ENCODE data around the gene LMAN1L.
"Not testable (repeated sequence)": the region's sequence is repeated elsewhere in the genome, so short reads cannot be mapped to it uniquely, and the experiment has no call there.

LMAN1L gene

GRCh38 chr15:74783072-74783807 lies 29.4 kb upstream of the LMAN1L start:
- TF ChIP-seq, protein P1, sequence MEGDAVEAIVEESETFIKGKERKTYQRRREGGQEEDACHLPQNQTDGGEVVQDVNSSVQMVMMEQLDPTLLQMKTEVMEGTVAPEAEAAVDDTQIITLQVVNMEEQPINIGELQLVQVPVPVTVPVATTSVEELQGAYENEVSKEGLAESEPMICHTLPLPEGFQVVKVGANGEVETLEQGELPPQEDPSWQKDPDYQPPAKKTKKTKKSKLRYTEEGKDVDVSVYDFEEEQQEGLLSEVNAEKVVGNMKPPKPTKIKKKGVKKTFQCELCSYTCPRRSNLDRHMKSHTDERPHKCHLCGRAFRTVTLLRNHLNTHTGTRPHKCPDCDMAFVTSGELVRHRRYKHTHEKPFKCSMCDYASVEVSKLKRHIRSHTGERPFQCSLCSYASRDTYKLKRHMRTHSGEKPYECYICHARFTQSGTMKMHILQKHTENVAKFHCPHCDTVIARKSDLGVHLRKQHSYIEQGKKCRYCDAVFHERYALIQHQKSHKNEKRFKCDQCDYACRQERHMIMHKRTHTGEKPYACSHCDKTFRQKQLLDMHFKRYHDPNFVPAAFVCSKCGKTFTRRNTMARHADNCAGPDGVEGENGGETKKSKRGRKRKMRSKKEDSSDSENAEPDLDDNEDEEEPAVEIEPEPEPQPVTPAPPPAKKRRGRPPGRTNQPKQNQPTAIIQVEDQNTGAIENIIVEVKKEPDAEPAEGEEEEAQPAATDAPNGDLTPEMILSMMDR (IDR thresholded peaks at IDR 0.05; ENCODE audit: extremely low read depth, missing control alignments): no peak
- no peak for DNase-seq (ENCODE audit: low spot score)

DNA sequence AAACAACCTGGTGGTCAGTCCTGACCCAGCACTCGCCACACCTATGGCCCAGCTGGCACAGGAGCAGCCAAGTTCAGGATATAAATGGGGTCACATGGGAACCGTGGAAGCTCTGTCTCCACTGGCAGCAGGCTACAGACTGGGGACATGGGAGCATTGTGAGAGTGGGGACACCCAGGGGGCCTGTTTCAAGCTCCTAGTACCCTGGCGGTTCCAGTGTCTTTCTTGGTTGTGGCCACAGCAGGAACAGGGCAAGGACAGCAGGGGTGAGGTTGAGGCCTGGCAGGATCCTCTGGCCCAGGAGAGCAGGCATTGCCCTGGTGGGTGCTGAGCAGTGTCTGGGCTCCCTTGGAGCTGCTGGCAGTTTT lies 28.8 kb upstream of the LMAN1L start:
- DNase-seq (ENCODE audit: low spot score): no peak
- TF ChIP-seq, protein P1 (IDR thresholded peaks at IDR 0.05; ENCODE audit: extremely low read depth, missing control alignments): no peak

GRCh38 chr15:74784426-74785193 lies 28.0 kb upstream of the LMAN1L start:
- TF ChIP-seq, protein P1 (IDR thresholded peaks at IDR 0.05; ENCODE audit: extremely low read depth, missing control alignments): no peak
- no peak for DNase-seq (ENCODE audit: low spot score)

GRCh38 chr15:74785194-74786032 lies 27.2 kb upstream of the LMAN1L start:
- peak; percentile 75 for DNase-seq (ENCODE audit: low spot score)
- TF ChIP-seq, protein P1 (IDR thresholded peaks at IDR 0.05; ENCODE audit: extremely low read depth, missing control alignments): no peak

DNA sequence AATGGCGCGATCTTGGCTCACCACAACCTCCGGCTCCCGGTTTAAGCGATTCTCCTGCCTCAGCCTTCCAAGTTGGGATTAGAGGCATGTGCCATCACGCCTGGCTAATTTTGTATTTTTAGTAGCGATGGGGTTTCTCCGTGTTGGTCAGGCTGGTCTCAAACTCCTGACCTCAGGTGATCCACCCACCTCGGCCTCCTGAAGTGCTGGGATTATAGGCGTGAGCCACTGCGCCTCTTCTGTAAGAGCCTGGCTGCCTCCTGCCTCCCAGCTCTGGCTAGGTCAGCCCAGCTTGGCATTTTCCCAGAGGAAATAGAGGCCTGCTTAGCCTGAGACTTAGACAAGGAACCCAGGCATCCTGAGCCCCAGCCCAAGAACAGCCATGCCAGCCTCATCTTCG lies 26.6 kb upstream of the LMAN1L start:
- not testable (repeated sequence) for DNase-seq (ENCODE audit: low spot score)

DNA sequence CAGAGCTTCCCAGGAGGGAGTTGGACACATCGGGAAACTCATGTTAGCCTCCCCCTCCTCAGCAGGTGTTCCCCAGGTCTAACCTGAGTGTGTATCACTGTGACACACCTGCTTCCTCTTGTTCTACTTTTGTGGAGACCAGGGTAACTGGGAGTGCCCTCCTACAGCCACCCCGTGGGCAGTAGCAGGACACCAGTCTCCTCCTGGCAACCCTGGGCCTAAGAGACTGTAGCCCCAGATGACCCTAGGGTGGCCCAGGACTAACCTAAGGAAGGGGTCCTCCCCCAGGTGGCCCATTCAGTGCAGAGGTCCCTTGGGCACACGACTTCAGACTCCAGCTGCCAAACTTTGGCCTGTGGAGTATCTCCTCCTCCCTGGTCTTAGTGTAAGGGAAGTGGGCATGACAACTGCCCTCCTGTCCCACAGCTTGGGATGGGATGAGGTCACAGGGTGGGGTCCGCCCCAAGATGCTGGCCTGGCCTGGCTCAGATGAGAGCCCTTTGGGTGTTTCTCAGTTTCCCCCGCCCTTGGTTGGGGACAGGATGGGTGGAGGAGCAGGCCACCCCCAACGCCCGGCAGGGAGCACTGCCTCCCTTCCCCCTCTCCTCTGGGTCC lies 26.0 kb upstream of the LMAN1L start:
- no peak for DNase-seq (ENCODE audit: low spot score)
- TF ChIP-seq, protein P1 (IDR thresholded peaks at IDR 0.05; ENCODE audit: extremely low read depth, missing control alignments): no peak

DNA sequence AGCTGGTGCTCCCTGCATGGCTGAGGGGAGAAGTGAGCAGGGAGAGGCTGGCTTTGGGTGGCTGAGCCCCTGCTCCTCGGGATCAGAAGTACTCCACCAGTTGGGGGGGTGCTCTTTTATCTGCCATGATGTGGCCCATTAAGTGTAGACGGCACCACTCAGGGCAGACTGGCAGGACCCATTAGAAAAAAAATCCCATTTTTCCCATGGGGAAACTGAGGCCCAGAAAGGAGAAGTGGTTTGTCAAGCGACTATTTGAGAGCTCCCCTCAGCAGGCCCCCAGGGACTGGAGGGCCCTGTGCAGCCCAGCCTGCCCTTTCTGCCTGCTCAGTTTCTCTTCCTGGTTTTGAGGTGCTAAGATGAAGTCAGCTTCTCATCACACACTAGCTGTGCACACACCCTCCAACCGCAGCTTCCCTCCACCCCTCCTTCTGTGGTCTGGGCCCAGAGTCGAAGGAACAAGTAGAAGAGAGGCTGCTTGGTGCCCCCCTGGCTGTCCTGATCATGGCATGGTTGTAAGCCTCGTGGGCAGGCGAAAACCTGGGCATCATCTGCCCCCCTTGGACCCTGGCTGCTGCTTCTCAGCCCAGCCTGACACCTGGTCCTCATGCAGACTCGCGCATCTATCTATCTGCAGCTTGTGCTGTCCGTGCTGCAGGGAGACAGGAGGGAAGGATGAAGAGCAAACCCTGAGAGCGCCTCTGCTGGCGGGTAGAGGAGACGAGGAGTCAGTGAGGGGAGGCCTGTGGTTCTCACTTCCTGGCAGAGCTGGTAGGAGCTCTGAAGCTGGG lies 25.2 kb upstream of the LMAN1L start:
- DNase-seq (ENCODE audit: low spot score): peak; percentile 84
- TF ChIP-seq, protein P1 (IDR thresholded peaks at IDR 0.05; ENCODE audit: extremely low read depth, missing control alignments): peak; percentile 80
